ENCODE data around the gene SLC25A44.
"Not testable (repeated sequence)": the region's sequence is repeated elsewhere in the genome, so short reads cannot be mapped to it uniquely, and the experiment has no call there.

The SLC25A44 gene

GRCh38 chr1:156164125-156164831, 29.6 kb upstream of the SLC25A44 start:
- DNase-seq: no peak

- DNase-seq: no peak
Observed at GRCh38 chr1:156165083-156165482, 28.8 kb upstream of the SLC25A44 start.

GRCh38 chr1:156167536-156167935, 26.4 kb upstream of the SLC25A44 start:
- DNase-seq: no peak

GRCh38 chr1:156172696-156173470, 21.0 kb upstream of the SLC25A44 start:
- DNase-seq: no peak

- DNase-seq: no peak
Observed at GRCh38 chr1:156176610-156177210, 17.2 kb upstream of the SLC25A44 start.

- no peak for DNase-seq
Observed at GRCh38 chr1:156177919-156178654, 15.8 kb upstream of the SLC25A44 start.

GRCh38 chr1:156180471-156180870, 13.4 kb upstream of the SLC25A44 start:
- DNase-seq: no peak

GRCh38 chr1:156181391-156181924, 12.4 kb upstream of the SLC25A44 start:
- not testable (repeated sequence) for DNase-seq

GRCh38 chr1:156182010-156182779, 11.7 kb upstream of the SLC25A44 start:
- not testable (repeated sequence) for DNase-seq

GRCh38 chr1:156186347-156187177, 7.3 kb upstream of the SLC25A44 start:
- DNase-seq: not testable (repeated sequence)

GRCh38 chr1:156190265-156190664, 3.6 kb upstream of the SLC25A44 start:
- DNase-seq: not testable (repeated sequence)

GRCh38 chr1:156191292-156191964, 2.5 kb upstream of the SLC25A44 start:
- DNase-seq: no peak

GRCh38 chr1:156193208-156193487, 756 bp upstream of the SLC25A44 start:
- DNase-seq: no peak

GRCh38 chr1:156194300-156194652, 372 bp downstream of the SLC25A44 start:
- DNase-seq: no peak

GRCh38 chr1:156195853-156196252, 1.9 kb downstream of the SLC25A44 start:
- DNase-seq: no peak

- DNase-seq: no peak
Observed at GRCh38 chr1:156196445-156196844, 2.5 kb downstream of the SLC25A44 start.

- no peak for DNase-seq
Observed at GRCh38 chr1:156198831-156199349, 5.0 kb downstream of the SLC25A44 start.

GRCh38 chr1:156200044-156200443, 6.1 kb downstream of the SLC25A44 start:
- no peak for DNase-seq

- DNase-seq: no peak
Observed at GRCh38 chr1:156203331-156203730, 9.4 kb downstream of the SLC25A44 start.

GRCh38 chr1:156204686-156205085, 10.8 kb downstream of the SLC25A44 start:
- DNase-seq: no peak

GRCh38 chr1:156211243-156211642, 17.3 kb downstream of the SLC25A44 start:
- no peak for DNase-seq
